T-helper 2 cell treated with Interferon-gamma antibody and Interleukin-4, amounts not matched to agents 100 ng/mL and 5 ng/mL, for 36 hours (primary cell): Measurements from ENCODE around the gene PTPRS. TPM values are rescaled to one million over a fixed set of nuclear protein-coding genes. Genes with fewer than 3 reads are reported as not detected.

Experiments used
- intact Hi-C: fragments of 100-400 bp; cut with micrococcal nuclease; formaldehyde crosslinking; loops from one replicate; pipeline ENCODE4 v1.15.1; 2023
- total RNA-seq: library from RNA; stranded (reverse); gene quantifications from 2 replicates; pipeline ENCODE4 v1.2.3, GENCODE V29; 2022

Gene PTPRS
- total RNA-seq, 1 donor from 2014 or later = 0.16 TPM

- intact Hi-C loops = no loop called here
Observed at GRCh38 chr19:5309438-5310204, 31.0 kb downstream of the PTPRS start.

DNA sequence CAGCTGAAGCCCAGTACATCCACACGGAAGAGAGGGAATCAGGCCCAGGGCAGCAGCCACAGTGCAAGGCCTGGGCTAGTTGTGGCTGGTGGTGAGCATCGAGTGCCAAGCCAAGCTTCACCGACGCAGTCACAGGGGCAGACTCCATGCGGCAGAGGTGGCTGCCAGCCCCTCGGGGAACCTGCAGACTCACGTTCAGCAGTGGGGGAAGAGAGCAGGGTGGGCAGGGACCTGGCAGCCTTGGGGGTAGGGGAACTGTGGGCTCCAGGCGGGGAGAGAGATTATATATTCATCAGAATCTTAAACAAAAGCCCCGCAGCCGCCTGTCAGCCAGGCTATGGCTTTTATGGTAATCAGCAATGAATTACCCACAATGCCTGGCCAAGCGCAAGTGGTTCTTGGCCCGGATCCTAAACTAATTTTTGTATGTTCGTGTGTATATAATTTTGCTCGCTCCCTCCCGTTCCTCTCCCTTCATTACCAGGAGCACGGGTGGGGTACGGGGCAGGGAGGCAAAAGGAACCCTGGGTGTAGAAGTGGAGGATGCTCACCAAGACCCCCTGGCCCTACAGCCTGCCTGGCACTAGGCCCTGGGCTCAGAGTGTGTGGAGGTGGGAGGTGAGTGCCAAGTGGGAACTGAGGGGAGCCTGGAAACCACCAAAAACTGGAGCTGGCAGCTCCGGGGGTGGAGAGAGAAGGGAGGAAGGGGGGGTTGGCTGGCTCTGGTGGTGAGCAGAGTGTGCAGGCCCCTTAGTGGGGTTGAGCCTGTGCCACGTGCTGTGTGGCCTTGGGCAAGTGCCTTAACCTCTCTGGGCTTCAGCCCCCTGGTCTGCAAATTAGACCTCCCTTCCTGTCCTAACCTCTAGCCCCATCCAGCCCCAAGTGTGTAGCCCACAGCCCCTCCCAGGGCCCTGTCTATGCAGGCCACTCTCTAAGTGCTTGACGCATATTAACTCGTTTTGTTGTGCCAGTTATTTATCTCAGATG, 31.9 kb downstream of the PTPRS start:
- intact Hi-C loops = no loop called here

DNA sequence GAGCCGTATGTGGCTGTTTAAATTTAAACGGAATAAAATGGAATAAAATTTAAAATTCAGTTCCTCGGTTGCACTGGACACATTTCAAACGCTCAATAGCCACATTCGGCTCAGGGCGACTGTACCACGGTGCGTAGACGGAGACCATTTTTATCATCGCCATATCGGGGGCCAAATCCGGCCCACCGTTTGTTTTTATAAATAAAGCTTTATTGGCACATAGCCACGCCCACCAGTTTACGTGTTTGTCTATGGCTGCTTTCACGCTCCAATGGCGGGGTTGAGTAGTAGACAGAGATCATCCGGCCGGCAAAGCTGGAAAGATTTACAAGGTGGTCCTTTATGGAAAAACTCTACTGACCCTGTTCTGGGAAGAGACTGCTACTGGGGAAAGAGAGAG, 33.0 kb downstream of the PTPRS start:
- intact Hi-C loops = no loop called here

DNA sequence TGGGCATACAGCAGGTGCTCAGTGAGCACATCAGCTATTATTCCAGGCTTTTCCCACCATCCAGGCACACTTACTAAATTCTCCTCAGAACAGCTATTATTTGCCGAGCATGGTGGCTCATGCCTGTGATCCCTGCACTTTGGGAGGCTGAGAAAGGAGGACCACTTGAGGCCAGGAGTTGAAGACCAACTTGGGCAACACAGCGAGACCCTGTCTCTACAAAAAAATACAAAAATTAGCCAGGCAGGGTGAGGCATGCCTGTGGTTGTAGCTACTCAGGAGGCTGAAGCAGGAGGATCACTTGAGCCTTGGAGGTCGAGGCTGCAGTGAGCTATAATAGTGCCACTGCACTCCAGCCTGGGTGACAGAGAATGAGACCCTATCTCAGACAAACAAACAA, 35.4 kb downstream of the PTPRS start:
- intact Hi-C loops = no loop called here

- intact Hi-C loops = no loop called here
Observed at GRCh38 chr19:5304486-5304885, 36.1 kb downstream of the PTPRS start.

GRCh38 chr19:5303208-5303607, 37.4 kb downstream of the PTPRS start:
- intact Hi-C loops = no loop called here

- intact Hi-C loops = no loop called here
Observed at GRCh38 chr19:5302396-5302795, 38.2 kb downstream of the PTPRS start.

GRCh38 chr19:5299137-5299536, 41.5 kb downstream of the PTPRS start:
- intact Hi-C loops = no loop called here

GRCh38 chr19:5298471-5298901, 42.1 kb downstream of the PTPRS start:
- intact Hi-C loops = no loop called here

GRCh38 chr19:5297272-5297669, 43.3 kb downstream of the PTPRS start:
- intact Hi-C loops = no loop called here

DNA sequence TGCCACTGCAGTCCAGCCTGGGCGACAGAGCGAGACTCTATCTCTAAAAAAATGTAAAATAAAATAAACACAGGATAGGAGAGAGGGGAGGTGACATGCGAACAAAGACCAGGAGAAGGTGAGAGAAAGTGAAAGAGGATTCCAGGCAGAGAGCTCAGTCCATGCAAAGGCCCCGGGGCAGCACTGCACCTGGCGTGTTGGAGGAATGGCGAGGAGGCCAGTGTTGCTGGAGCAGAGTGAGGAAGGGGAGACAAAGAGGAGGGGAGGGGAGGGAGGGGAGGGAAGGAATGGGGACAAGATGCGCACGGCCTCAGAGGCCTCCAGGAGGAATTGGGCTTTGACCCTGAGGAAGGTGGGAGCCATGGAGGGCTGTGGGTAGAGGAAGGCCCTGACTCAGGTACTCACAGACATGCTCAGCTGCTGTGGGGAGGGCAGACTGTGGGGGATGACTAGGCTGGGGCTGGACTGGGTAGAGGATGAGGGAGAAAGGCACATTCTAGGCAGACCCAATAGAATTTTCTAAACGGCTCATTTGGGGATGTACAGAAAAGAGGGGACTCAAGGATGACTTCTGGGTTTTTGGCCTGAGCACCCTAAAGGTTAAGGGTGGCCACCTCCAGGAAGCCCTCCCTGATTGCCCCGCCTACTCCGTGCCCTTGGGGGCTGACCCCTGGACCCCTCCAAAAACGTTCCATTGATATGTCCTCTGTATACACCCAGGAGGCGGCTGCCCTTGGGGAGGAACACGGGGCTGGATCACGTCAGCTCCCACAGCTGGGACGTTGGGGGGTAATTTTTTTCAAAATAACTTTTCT, 43.9 kb downstream of the PTPRS start:
- intact Hi-C loops = no loop called here

DNA sequence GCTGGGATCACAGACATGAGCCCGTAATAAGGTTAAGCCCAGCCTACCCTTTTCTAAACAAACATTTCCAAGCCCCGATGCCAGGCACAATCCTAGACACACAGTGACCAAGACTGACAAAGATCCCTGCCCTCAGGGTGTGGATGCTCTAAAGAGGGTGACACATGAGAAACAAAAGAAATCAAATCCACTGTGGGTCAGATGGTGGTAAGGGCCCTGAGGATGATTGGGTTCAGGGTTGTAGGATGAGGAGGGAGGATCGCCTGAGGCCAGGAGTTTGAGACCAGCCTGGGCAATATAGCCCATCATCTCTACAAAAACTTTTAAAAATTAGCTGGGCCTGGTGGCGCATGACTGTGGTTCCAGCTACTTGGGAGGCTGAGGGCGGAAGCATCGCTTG, 44.6 kb downstream of the PTPRS start:
- intact Hi-C loops = no loop called here

GRCh38 chr19:5294403-5295160, 46.0 kb downstream of the PTPRS start:
- intact Hi-C loops = no loop called here

DNA sequence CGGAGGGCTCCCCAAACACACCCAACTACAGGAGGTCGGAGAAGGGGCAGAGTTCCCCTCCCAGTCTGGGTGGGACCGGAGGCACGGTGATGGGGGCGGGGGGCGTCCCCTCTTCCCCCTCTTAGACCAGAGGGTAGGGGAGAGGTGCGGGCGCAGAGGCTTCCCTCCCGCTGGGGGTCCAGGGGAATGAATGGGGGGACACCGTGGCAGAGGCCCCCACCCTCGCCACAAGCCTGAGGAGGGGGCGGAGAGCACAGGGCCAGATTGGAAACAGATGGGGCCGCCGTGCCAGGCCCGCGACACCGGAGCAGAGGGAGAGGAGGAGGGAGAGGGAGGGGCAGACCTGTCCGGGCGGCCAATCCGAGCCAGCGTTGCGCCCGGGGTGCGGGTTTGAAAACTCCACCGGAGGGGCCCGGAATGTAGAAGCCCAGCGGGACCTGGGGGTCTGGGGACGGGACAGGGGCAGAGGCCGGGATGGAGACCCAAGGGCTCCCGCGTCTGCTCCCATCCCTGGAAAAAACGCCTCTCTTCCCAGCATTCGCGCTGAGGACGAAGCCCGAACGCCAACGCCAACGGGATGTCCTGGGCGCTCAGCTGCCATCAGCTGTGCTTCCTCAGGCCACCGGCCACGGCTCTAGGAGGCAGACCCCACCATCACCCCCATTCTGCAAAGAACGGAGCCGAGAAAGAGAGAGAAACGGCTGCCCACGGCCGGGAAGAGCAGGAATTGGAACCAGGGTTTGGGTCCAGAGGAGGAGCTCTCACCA, 46.8 kb downstream of the PTPRS start:
- intact Hi-C loops = no loop called here

- intact Hi-C loops = no loop called here
Observed at GRCh38 chr19:5292822-5293611, 47.6 kb downstream of the PTPRS start.

DNA sequence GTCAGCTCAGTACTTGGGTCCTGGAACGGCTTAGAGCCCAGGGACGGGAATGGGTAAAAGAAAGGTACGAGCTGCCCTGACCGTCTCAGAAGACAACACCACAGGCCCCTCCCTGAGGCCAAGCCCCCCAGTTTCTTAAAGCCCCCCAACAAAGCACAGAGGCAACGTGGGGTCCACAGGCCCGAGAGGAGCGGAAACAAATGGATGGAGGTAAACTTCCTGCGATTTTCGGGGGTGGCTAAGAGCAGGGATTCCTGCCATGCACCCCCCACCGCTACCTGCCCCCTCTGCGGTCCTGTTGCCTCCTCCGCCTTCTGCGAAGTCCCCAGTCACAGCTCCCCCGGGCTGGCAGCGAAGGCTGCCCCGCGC, 48.2 kb downstream of the PTPRS start:
- intact Hi-C loops = no loop called here

DNA sequence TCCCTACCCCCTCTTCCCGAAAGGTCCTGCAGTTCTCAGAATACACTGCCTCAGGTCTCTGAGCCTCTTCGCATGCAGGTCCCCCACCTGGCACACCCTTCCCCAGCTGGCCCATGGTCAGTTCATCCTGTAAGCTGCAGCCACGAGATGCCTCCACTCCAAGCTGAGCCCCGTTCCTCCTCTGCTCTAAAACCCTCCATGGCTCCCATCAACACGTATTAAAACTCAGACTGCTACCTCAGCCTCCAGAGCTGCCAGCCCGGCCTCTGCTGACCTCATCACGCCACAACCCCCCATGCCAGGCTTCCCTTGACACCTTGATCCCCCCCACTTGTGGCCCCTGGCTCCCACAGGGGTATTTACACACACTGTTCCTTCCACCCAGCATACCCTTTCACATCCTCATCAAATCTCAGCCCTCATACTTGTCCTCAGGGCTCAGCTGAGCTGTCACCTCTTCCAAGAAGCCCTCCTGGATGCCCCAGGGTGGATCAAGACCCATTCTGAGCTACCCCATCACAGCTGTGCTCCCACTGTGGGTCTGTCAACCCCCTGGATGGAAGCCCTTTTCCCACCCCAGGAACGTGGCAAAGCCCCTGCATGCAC, 48.9 kb downstream of the PTPRS start:
- intact Hi-C loops = no loop called here
